HPDE6-E6E7 (cell line): ENCODE results near the gene ENAH.
"Not testable (repeated sequence)": the region's sequence is repeated elsewhere in the genome, so short reads cannot be mapped to it uniquely, and the experiment has no call there.

Source experiments
- DNase-seq: peaks from one replicate; pipeline ENCODE4 v3.0.0; 2011; ENCODE audit warnings: missing footprints; ENCODE audit errors: extremely low spot score

The ENAH gene

DNA sequence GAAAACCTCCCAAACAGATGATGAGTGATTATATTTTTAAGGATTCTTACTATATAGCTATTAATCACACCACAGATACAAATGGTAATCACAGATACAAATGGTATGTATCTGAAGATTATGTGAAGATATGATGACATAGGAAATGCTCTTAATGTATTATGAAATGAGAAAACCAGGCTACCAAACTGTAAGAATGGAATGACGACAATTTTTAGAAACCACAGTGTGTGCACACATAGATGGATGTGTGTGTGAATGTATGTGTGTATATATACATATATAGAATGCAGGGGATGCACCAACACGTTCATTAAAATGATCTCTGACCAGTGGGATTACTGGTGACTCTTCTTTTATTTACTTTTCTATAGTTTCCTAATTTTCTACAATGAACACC, 21.5 kb upstream of the ENAH start:
- no peak for DNase-seq

DNA sequence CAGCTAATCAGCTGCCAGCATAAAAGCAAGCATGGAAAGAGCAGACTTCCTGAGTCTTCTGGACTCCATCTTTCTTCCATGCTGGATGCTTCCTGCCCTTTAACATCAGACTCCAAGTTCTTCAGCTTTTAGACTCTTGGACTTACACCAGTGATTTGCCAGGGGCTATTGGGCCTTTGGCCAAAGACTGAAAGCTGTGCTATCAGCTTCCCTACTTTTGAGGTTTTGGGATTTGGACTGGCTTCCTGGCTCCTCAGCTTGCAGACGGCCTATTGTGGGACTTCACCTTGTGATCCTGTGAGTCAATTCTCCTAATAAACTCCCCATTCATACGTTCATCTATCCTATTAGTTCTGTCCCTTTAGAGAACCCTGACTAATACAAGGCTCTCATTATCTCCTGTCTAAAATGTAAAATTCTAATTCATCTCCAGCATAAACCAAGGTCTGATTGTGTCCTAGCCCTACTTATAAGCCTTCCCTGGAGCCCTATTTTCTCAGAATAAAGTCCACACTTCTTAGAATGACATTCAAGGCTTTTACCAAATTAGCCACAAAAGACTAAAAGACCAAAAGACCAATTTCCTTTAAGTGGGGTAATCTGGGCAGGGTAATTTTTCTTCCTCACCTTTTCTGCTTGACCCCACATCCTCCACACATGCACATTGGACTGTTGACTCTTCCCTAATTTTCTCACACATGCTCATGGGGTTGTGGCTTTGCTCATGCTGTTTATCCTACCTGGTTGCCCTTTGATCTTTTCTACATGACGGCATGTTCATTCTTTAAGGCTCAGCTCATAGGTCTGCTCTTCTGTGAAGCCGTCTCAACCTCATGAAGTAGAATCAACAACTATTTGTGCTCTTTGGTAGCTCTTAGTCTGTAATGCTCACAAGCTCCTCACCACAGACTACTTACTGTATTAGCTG, 18.1 kb upstream of the ENAH start:
- no peak for DNase-seq

DNA sequence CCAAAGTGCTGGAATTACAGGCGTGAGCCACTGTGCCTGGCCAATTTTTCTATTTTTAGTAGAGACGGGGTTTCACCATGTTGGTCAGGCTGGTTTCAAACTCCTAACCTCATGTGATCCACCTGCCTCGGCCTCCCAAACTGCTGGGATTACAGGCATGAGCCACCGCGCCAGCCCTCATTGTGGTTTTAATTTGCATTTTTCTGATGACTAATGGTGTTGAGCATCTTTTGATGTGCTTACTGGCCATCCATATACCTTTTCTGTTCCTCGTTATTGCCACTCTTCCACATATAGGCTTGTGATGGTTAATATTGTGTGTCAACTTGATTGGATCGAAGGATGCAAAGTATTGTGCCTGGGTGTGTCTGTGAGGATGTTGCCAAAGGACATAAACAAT, 17.4 kb upstream of the ENAH start:
- DNase-seq, result no peak

GRCh38 chr1:225668222-225668621, 15.3 kb upstream of the ENAH start:
- DNase-seq, result no peak

GRCh38 chr1:225667362-225667761, 14.4 kb upstream of the ENAH start:
- DNase-seq, result no peak

DNA sequence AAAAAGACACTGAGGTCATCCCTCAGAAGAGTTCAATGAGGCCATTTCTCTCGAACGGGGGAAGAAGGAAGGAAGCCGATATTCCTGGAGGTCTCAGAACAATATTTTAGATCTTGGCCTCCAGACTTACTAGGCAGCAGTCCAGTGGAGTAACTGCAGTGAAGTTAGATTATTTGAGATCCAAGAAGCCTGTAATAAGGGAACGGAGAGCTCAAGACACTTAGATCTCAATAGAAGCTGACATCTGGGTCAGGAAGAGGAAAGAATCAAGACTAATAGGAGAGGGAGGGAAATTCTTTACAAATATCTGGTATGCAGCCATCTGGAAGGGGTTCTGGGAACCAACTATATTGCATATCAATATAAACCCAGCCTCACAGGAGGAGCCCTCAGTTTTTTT, 13.6 kb upstream of the ENAH start:
- DNase-seq, result no peak

DNA sequence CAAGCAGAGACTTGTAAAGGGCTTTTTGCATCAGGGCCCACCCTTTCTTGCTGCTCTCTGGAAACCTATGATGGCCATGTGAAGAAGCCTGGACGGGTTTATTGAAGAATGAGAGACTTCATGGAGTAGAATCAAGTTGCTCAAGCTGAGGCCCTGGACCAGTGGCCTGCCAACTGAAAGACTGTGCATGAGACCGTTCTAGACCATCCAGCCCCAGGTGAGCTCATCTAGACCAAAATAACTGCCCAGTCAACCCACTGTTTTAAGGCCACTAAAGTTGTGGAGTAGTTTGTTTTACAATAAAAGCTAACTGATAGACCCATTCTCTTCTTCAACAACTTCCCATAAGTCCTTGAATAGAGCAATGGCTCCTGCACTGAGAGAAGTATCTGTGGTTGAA, 11.8 kb upstream of the ENAH start:
- no peak for DNase-seq

GRCh38 chr1:225662155-225662554, 9.2 kb upstream of the ENAH start:
- DNase-seq, result no peak

- DNase-seq, result no peak
These were observed 7.6 kb upstream of the ENAH start for GRCh38 chr1:225660544-225660946.

GRCh38 chr1:225658041-225658440, 5.1 kb upstream of the ENAH start:
- no peak for DNase-seq

GRCh38 chr1:225657462-225657989, 4.6 kb upstream of the ENAH start:
- DNase-seq, result no peak

DNA sequence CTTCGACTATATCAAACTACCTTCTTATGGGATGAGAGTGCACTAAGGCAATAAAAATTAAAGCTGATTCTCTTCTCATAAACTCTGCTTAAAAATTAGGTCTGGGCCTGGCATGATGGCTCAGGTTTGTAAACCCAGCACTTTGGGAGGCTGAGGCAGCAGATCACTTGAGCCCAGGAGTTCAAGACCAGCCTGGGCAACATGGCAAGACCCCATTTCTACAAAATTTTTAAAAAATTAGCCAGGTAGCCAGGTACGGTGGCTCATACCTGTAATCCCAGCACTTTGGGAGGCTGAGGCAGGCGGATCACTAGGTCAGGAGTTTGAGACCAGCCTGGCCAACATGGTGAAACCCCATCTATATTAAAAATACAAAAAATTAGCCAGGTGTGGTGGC, 3.3 kb upstream of the ENAH start:
- DNase-seq, result not testable (repeated sequence)

DNA sequence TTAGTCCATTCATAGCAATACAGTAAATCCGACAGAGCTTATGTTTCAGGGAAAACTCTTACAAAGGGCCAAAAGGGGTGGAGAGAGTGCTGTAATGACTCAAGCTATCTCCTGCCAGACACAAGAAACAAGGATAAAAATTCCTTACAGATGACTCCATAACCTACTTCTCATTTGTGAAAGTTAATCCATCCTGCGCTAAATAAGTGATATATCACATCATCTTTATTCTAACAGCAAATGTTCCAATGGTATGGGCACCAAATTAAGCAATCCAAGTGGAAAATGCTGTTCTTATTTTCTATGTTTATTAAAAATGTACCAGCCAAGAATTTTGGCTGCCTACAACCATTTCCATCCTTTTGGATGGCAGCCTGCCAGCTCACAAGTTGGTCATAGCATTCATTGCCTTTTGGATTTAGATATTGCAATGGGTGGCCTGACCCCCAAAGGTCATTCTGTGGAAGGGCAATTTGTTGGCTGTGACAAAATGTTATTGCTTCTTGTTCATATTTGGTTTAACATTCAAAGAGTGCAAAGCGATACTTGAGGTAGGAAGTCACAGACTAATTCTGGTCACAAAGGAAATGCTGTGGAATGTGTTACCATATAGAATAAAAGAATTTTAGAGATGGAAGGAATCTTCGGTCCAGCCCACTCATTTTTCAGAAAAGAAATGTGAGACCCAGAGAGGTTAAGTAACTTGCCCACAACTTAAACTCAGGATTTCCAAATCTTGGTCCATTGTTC, 2.8 kb upstream of the ENAH start:
- peak; percentile 59 for DNase-seq

DNA sequence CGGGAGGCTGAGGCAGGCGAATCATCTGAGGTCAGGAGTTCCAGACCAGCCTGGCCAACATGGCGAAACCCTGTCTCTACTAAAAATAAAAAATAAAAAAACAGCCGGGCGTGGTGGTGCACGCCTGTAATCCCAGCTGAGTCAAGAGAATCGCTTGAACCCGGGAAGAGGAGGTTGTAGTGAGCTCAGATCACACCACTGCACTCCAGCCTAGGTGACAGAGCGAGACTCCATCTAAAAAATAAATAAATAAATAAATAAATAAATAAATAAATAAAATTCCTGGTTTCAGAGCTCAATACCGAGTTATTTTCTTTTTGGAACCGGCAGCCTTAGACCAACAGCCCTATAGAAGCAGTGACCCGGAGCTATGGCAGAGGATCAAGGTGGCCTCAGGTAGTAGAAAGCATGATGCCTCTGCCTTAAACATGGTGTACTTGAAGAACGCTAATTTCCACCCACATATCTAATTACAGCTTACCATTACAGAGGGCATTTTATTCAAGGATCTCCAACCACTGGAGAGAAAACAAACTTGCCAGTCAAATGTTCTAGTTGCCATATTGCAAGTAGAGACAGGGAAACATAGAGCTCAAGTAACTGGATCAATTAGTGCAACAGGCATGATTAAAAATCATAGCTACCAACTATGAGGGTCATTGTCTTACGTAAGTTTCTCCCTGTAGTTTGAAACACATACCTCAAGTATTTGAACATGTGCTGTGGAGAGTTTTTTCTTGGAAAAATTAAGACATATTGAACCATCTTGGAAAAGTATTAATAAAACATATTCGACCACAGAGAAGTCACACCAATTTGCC, 2.0 kb upstream of the ENAH start:
- DNase-seq, result no peak

- DNase-seq, result no peak
These were observed 1.3 kb upstream of the ENAH start for GRCh38 chr1:225654277-225654597.

- peak; percentile 37 for DNase-seq
These were observed 747 bp upstream of the ENAH start for GRCh38 chr1:225653463-225654276.

DNA sequence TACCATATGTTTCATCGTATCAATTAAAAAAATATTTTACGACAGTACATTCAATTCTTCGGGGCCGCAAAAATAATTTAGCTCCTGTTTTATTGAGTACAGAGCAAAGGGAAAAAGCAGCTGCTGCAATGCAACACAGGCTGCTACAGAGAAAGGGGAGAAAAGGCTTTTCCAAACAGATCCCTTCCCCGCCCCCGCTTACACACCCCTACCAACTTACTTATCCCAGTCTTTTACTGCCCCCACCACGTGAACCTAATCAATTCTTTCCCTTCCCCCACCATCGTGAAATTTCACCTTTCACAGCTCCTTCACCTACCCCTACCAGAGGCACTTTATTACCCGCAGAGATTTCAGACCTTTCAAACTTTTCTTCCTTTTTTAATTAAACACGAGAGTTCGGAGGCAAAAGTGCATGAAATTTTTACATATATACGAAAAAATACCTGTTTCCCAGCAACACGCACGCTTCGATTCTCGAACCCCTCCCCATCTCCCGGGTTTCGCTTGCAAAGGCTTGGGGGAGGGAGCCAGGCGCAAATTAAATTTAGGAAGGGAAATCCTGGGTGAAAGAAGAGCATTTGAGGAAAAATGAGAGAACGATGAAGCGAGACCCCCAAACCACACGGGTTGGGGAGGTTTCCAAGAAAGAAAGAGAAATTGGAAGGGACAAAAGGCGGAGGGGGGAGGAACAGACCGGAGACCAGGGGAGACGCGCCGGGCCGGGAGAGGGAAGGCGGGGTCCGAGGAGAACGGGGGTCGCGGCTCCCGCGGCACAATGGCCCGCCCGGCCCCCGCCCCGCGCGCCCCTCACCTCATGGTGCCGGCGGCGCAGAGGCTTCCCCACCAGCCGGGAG, 823 bp downstream of the ENAH start:
- DNase-seq, result no peak

GRCh38 chr1:225651376-225651871, 1.5 kb downstream of the ENAH start:
- DNase-seq, result no peak

GRCh38 chr1:225650179-225650578, 2.7 kb downstream of the ENAH start:
- no peak for DNase-seq
